ENCODE data around the gene ITGA3. TPM values are rescaled to one million over a fixed set of nuclear protein-coding genes. Genes with fewer than 3 reads are reported as not detected.

ITGA3 gene
- total RNA-seq, 4 donors from 2014 or later, result 14.3 to 73.1 (median 33.4) TPM

GRCh38 chr17:50100480-50100883 is 44.6 kb downstream of the ITGA3 start:
- H3K9me3 ChIP-seq, result no peaks in the 10 kb centered on the region
- TF ChIP-seq POLR2A (IDR thresholded peaks at IDR 0.05), result no peak
- TF ChIP-seq, protein P1, sequence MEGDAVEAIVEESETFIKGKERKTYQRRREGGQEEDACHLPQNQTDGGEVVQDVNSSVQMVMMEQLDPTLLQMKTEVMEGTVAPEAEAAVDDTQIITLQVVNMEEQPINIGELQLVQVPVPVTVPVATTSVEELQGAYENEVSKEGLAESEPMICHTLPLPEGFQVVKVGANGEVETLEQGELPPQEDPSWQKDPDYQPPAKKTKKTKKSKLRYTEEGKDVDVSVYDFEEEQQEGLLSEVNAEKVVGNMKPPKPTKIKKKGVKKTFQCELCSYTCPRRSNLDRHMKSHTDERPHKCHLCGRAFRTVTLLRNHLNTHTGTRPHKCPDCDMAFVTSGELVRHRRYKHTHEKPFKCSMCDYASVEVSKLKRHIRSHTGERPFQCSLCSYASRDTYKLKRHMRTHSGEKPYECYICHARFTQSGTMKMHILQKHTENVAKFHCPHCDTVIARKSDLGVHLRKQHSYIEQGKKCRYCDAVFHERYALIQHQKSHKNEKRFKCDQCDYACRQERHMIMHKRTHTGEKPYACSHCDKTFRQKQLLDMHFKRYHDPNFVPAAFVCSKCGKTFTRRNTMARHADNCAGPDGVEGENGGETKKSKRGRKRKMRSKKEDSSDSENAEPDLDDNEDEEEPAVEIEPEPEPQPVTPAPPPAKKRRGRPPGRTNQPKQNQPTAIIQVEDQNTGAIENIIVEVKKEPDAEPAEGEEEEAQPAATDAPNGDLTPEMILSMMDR (IDR thresholded peaks at IDR 0.05), result no peak
- H3K27ac ChIP-seq, result peak overlapping the region; percentile 83 to 84
- H3K4me1 ChIP-seq, result peaks cover 5 to 32% of the 10 kb centered on the region in 2 donors
- H3K4me3 ChIP-seq, result no peak overlapping the region
- intact Hi-C loops (cut with DNase I; ENCODE audit: low total_unique reads), result no loop called here
- DNase-seq, result no peak
- H3K27me3 ChIP-seq, result no peaks in the 10 kb centered on the region
- no peaks in the 10 kb centered on the region for H3K36me3 ChIP-seq

- Histone ChIP-seq H3K27ac (peak overlapping the region; percentile 83 to 84), H3K27me3 (no peaks in the 10 kb centered on the region), H3K4me1 (peaks cover 5 to 31% of the 10 kb centered on the region in 2 donors), H3K9me3 (no peaks in the 10 kb centered on the region), H3K4me3 (no peak overlapping the region), H3K36me3 (no peaks in the 10 kb centered on the region)
- TF ChIP-seq POLR2A (IDR thresholded peaks at IDR 0.05), result no peak
- TF ChIP-seq, protein P1 (IDR thresholded peaks at IDR 0.05), result no peak
- intact Hi-C loops (cut with DNase I; ENCODE audit: low total_unique reads), result no loop called here
- DNase-seq, result no peak
Measured at GRCh38 chr17:50100921-50101345, 45.0 kb downstream of the ITGA3 start.

DNA sequence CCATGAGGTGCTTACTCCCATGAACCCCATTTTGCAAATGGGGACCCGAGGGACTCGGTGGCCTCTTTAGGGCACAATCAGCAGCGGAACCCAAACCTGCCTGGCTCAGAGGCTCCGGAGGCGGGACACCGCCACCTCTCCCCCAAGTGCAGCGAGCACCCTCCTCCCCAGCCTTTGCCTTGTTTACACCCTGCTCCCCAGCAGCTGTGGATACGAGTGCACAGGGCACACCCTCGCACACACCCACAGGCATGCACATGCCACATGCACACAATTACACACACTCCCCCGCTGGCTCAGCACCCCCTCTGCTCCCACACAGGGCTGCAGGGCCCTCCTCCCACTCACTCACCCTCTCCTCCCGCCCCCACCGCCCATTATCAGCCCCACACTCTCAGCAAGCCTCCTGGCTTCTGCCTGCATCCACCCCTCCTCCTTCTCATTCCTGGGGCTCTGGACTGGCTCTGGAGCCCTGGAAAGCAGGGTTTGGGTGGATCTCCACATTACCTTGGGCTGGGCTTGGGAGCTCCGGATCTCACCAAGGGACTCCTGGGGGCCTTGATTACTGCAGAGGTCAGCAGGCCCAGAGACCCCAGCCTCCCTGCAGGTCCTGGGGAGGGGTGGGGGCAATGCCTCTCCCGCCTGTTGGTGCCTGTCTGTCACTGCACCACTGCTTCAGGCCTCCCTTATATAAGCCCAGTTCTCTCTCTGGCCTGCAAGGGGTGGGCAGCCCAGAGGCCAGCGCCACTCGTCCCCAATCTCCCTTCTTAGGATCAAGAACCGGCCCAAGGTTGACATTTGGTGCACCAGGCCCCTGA is 45.6 kb downstream of the ITGA3 start:
- H3K9me3 ChIP-seq, result no peaks in the 10 kb centered on the region
- no peaks in the 10 kb centered on the region for H3K27me3 ChIP-seq
- DNase-seq, result peak; percentile 69 to 87
- peak overlapping the region; percentile 83 to 84 for H3K27ac ChIP-seq
- no peak for TF ChIP-seq POLR2A (IDR thresholded peaks at IDR 0.05)
- TF ChIP-seq, protein P1 (IDR thresholded peaks at IDR 0.05), result no peak
- H3K36me3 ChIP-seq, result no peaks in the 10 kb centered on the region
- intact Hi-C loops (cut with DNase I; ENCODE audit: low total_unique reads), result no loop called here
- no peak overlapping the region for H3K4me3 ChIP-seq
- peaks cover 5 to 25% of the 10 kb centered on the region in 2 donors for H3K4me1 ChIP-seq

DNA sequence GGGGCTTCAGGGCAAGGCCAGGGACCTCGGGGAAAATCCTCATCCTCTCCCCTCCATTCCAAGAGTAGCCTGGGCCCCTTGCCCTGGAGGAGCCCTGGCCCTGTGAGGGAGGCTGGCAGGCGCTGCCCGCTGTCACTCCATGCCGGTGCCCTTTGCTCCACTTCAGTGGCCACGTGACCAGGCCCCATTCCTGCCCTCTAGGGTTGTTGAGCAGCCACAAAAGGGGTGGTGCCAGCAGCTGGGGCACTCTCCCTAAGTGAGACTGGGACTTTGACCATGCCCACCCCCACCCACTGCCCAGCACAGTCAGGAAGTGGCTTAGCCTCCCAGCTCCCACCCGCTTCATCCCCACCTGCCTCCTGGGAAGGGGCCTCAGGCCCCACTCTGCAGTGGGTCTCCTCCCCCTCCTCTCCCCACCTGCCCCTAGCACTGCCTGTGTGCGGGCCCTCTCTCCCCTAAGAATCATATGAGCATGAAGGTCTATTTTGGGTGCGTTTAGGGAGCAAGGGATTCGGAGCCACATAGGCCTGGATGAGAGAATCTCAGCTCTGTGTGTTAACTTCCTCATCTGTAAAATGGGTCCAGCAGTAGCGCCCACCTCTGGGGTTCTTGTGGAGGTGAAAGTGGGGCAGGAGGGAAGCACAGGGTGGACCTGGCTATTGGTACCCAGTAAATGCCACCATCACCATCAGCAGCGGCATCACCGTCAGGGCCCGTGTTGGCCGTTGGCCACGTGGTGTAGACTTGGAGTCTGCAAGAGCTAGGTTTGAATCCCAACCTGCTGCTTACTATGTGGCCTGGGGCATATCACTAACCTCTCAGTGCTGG is 46.5 kb downstream of the ITGA3 start:
- DNase-seq, result no peak
- intact Hi-C loops (cut with DNase I; ENCODE audit: low total_unique reads), result no loop called here
- no peak for TF ChIP-seq POLR2A (IDR thresholded peaks at IDR 0.05)
- TF ChIP-seq, protein P1 (IDR thresholded peaks at IDR 0.05), result no peak
- H3K4me3 ChIP-seq, result no peak overlapping the region
- peaks cover 5 to 19% of the 10 kb centered on the region in 2 donors for H3K4me1 ChIP-seq
- no peaks in the 10 kb centered on the region for H3K9me3 ChIP-seq
- no peaks in the 10 kb centered on the region for H3K36me3 ChIP-seq
- H3K27me3 ChIP-seq, result no peaks in the 10 kb centered on the region
- H3K27ac ChIP-seq, result peak overlapping the region; percentile 83 to 84

DNA sequence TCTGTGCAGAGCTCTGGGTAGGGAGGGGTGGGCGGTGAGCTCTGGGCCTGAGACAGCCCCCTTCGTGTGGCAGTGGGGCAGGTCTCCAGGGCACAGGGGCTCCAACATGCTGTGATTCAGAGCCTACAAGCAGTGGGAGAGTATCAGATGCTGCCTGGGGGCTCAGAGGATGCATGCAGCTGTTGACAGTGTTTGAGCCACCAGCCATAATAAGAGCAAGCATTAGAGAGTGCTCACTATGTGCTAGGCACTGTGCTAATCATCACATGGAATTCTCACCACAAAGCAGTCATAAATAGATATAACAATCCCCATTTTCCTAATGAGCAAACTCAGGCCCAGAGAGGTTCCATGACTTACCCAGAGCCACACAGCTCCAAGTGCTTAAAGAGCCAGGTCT is 47.3 kb downstream of the ITGA3 start:
- intact Hi-C loops (cut with DNase I; ENCODE audit: low total_unique reads), result no loop called here
- Histone ChIP-seq H3K36me3 (no peaks in the 10 kb centered on the region), H3K27ac (peak overlapping the region; percentile 83 to 84), H3K27me3 (no peaks in the 10 kb centered on the region), H3K9me3 (no peaks in the 10 kb centered on the region), H3K4me1 (peaks cover 5 to 19% of the 10 kb centered on the region in 2 donors), H3K4me3 (no peak overlapping the region)
- DNase-seq, result no peak
- TF ChIP-seq, protein P1 (IDR thresholded peaks at IDR 0.05), result no peak
- no peak for TF ChIP-seq POLR2A (IDR thresholded peaks at IDR 0.05)
